HFFc6 (cell line): ENCODE measurements around the gene PLD6. TPM values are rescaled to one million over a fixed set of nuclear protein-coding genes. Genes with fewer than 3 reads are reported as not detected.
"Not testable (repeated sequence)": the region's sequence is repeated elsewhere in the genome, so short reads cannot be mapped to it uniquely, and the experiment has no call there.

Experiments
- DNase-seq: peaks from one replicate; pipeline ENCODE4 v3.0.0-alpha.2; 2018
- H3K27ac Mint-ChIP-seq: 2 replicates; pipeline ENCODE4 v1.8.0; 2020; ENCODE audit warnings: mild to moderate bottlenecking, mixed read lengths
- H3K27me3 Mint-ChIP-seq: 2 replicates; pipeline ENCODE4 v1.8.0; 2021; ENCODE audit warnings: mild to moderate bottlenecking, moderate library complexity, mixed read lengths; ENCODE audit not compliant: insufficient read depth
- H3K36me3 Mint-ChIP-seq: 2 replicates; pipeline ENCODE4 v1.8.0; 2021; ENCODE audit warnings: low read depth, mixed read lengths
- H3K4me1 Mint-ChIP-seq: 2 replicates; pipeline ENCODE4 v1.8.0; 2020; ENCODE audit warnings: low read depth, mixed read lengths
- H3K4me3 Mint-ChIP-seq: 2 replicates; pipeline ENCODE4 v1.8.0; 2020; ENCODE audit warnings: mild to moderate bottlenecking, moderate library complexity, mixed read lengths
- H3K9me3 Mint-ChIP-seq: 2 replicates; pipeline ENCODE4 v1.8.0; 2020; ENCODE audit warnings: mild to moderate bottlenecking, mixed read lengths
- CTCF ChIP-seq: fragments of 200-600 bp; sonication (generic); IDR thresholded peaks from 2 replicates; pipeline ENCODE4 v1.5.0; 2021; ENCODE audit warnings: antibody characterized with exemption, mild to moderate bottlenecking
- total RNA-seq, 6 experiments: library from RNA; stranded (reverse); fragmentation: NEBNext Ultra II Directional; extraction: Animal tissue kit (Norgen Biotek cat#: 25700); gene quantifications; 2 replicates in 1 of 6; 3 replicates in 5 of 6; pipeline ENCODE4 v1.2.3, GENCODE V29; 2021

The PLD6 gene
- total RNA-seq, 6 experiments from 2014 or later = 1.7 to 3.6 (median 2.3) TPM

DNA sequence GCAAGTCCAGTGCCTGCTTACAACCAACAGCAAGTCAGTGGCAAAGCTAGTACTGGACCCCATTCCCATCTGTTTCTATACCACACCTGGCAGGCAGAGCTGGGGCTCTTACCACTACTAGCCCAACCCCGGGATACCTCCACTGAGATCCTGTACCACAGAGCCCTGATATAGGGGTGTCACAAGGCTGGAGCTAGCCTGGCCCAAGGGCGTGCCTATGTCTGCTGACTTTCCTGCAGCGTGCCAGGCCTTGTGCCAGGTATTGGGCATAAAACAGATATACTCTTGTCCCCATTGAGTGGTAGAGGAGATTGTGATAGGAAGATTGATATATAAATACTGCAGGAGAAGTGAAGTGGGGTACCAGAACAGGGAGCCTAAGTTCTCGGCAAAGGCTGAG, 44.4 kb downstream of the PLD6 start:
- Mint-ChIP-seq H3K27ac (no peak overlapping the region), H3K4me1 (peaks cover 8% of the 10 kb centered on the region), H3K36me3 (peaks cover 39% of the 10 kb centered on the region), H3K9me3 (no peaks in the 10 kb centered on the region), H3K27me3 (no peaks in the 10 kb centered on the region; the same call in none of the 2 replicates), H3K4me3 (no peak overlapping the region)
- DNase-seq = no peak
- TF ChIP-seq CTCF = no peak

DNA sequence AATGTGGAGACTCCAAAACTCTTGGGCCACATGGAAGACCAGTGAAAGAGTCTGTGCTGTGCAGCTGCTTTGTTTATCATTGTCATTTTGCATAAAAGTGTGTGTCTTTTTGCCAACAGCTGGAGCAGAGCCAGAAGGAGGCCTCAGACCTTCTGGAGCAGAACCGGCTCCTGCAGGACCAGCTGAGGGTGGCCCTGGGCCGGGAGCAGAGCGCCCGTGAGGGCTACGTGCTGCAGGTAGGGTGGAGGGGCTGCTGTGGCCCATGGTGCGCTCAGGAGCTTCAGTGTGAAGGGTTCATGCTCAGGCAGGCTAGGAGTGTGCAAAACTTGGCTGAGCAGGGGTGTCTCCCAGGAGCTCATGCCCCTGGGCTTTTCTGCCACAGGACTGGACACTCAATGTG, 45.0 kb downstream of the PLD6 start:
- Mint-ChIP-seq H3K36me3 (peaks cover 43% of the 10 kb centered on the region), H3K4me3 (no peak overlapping the region), H3K27me3 (peaks cover 3% of the 10 kb centered on the region), H3K9me3 (no peaks in the 10 kb centered on the region), H3K27ac (no peak overlapping the region), H3K4me1 (peaks cover 14% of the 10 kb centered on the region)
- no peak for TF ChIP-seq CTCF
- DNase-seq = no peak

DNA sequence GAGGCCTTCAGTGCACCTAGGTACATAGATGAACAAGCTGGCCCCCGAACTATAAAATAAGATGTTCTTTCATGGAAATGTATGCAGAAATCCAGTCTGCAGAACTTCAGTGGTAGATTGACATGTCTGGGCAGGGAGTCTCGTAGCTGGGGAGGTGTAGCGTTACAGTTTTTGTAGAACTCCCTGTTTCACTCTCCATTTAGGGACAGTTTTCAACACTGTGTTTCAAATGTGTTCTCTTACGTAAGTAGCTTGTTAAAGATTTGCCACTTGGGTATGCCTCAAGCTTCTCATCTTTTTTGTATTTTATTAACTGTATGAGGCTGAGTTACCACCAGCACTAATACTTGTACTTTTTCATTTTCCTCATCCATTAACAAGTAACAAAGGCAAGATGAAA, 46.6 kb downstream of the PLD6 start:
- Mint-ChIP-seq H3K27ac (0 out of 2 replicates have a peak overlapping the region, but pooled peaks have one; percentile 13), H3K36me3 (peaks cover 46% of the 10 kb centered on the region), H3K27me3 (peaks cover 9% of the 10 kb centered on the region), H3K9me3 (no peaks in the 10 kb centered on the region), H3K4me3 (no peak overlapping the region), H3K4me1 (peaks cover 30% of the 10 kb centered on the region)
- DNase-seq = no peak
- TF ChIP-seq CTCF = no peak

DNA sequence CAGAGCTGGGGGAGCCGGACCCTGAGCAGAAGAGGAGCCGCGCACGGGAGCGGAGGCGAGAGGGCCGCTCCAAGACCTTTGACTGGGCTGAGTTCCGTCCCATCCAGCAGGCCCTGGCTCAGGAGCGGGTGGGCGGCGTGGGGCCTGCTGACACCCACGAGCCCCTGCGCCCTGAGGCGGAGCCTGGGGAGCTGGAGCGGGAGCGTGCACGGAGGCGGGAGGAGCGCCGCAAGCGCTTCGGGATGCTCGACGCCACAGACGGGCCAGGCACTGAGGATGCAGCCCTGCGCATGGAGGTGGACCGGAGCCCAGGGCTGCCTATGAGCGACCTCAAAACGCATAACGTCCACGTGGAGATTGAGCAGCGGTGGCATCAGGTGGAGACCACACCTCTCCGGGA, 47.6 kb downstream of the PLD6 start:
- not testable (repeated sequence) for H3K27ac Mint-ChIP-seq, DNase-seq, H3K9me3 Mint-ChIP-seq, H3K4me3 Mint-ChIP-seq, H3K27me3 Mint-ChIP-seq
- Mint-ChIP-seq H3K4me1 (peaks cover 40% of the 10 kb centered on the region), H3K36me3 (peaks cover 51% of the 10 kb centered on the region)

DNA sequence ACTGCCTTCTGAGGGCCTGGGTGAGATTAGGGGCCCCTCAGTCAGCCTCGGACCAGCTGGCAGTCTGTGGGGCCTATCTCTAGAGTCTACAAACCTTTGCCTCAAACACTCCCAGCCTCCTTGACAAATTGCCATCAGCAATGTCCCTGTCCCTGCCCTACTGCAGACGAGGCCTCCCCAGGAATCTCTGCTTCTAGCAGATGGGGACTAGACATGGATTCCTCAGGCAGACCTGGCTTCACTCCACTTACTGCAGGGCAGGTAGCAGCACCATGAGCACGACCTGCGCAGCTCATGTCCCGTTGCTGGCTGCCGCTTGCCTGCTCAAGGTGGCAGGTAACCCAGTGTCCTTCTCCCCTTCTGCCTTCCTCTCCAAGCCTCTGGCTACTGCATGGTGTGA, 49.1 kb downstream of the PLD6 start:
- Mint-ChIP-seq H3K27me3 (peaks cover 10% of the 10 kb centered on the region), H3K4me1 (peaks cover 55% of the 10 kb centered on the region), H3K27ac (peak overlapping the region; percentile 87), H3K4me3 (peak overlapping the region; percentile 60; the same call in 1 of the 2 replicates), H3K36me3 (peaks cover 52% of the 10 kb centered on the region), H3K9me3 (no peaks in the 10 kb centered on the region)
- DNase-seq = no peak
- TF ChIP-seq CTCF = no peak

- Mint-ChIP-seq H3K27ac (peak overlapping the region; percentile 87), H3K36me3 (peaks cover 50% of the 10 kb centered on the region), H3K4me1 (peaks cover 60% of the 10 kb centered on the region), H3K4me3 (peak overlapping the region; percentile 60), H3K9me3 (no peaks in the 10 kb centered on the region), H3K27me3 (peaks cover 11% of the 10 kb centered on the region)
- TF ChIP-seq CTCF = no peak
- DNase-seq = peak; percentile 24
These were observed 49.6 kb downstream of the PLD6 start for GRCh38 chr17:17156511-17156910.
